Activated CD4-positive, alpha-beta T cell treated with anti-CD3 and anti-CD28 coated beads, Interleukin-2, amount 10 ng/mL, durations not matched to agents 24 days and 14 days (primary cell): ENCODE measurements around the gene GMDS. TPM values are rescaled to one million over a fixed set of nuclear protein-coding genes. Genes with fewer than 3 reads are reported as not detected.

Source experiments
- DNase-seq: peaks from one replicate; pipeline ENCODE4 v3.0.0; 2022
- H3K27ac Mint-ChIP-seq: one replicate; pipeline ENCODE4 v1.8.0; 2022; ENCODE audit warnings: mild to moderate bottlenecking, mixed read lengths
- H3K27me3 Mint-ChIP-seq: one replicate; pipeline ENCODE4 v1.8.0; 2022; ENCODE audit warnings: mixed read lengths
- H3K36me3 Mint-ChIP-seq: one replicate; pipeline ENCODE4 v1.8.0; 2022; ENCODE audit warnings: low read depth, mild to moderate bottlenecking, mixed read lengths
- H3K4me1 Mint-ChIP-seq: one replicate; pipeline ENCODE4 v1.8.0; 2021; ENCODE audit warnings: mixed read lengths
- H3K4me3 Mint-ChIP-seq: one replicate; pipeline ENCODE4 v1.8.0; 2022; ENCODE audit warnings: mild to moderate bottlenecking, moderate library complexity, mixed read lengths
- H3K9me3 Mint-ChIP-seq: one replicate; pipeline ENCODE4 v1.8.0; 2021; ENCODE audit warnings: mixed read lengths
- intact Hi-C: fragments of 100-400 bp; cut with micrococcal nuclease; formaldehyde crosslinking; loops from one replicate; pipeline ENCODE4 v1.15.1; 2023
- total RNA-seq: library from RNA; stranded (reverse); gene quantifications from 2 replicates; pipeline ENCODE4 v1.2.3, GENCODE V29; 2022

The GMDS gene
- total RNA-seq, 1 donor from 2014 or later: 47.4 TPM

- Mint-ChIP-seq H3K4me1 (peaks cover 29% of the 10 kb centered on the region), H3K4me3 (peak overlapping the region; percentile 36), H3K36me3 (no peaks in the 10 kb centered on the region), H3K9me3 (no peaks in the 10 kb centered on the region), H3K27me3 (no peaks in the 10 kb centered on the region), H3K27ac (no peak overlapping the region)
- peak; percentile 80 for DNase-seq
- intact Hi-C loops: loop anchor here (2.0 kb wide), 1 partner anchor 340 kb away; no protein-coding TSS in a partner anchor
Observed at GRCh38 chr6:1770435-1770843, 475.0 kb downstream of the GMDS start.

GRCh38 chr6:1767481-1768246 is 477.7 kb downstream of the GMDS start:
- H3K9me3 Mint-ChIP-seq: no peaks in the 10 kb centered on the region
- peaks cover 25% of the 10 kb centered on the region for H3K4me1 Mint-ChIP-seq
- intact Hi-C loops: no loop called here
- H3K27ac Mint-ChIP-seq: no peak overlapping the region
- no peaks in the 10 kb centered on the region for H3K27me3 Mint-ChIP-seq
- no peak overlapping the region for H3K4me3 Mint-ChIP-seq
- no peaks in the 10 kb centered on the region for H3K36me3 Mint-ChIP-seq
- DNase-seq: no peak

- H3K27ac Mint-ChIP-seq: no peak overlapping the region
- no peak for DNase-seq
- H3K4me1 Mint-ChIP-seq: peaks cover 22% of the 10 kb centered on the region
- H3K36me3 Mint-ChIP-seq: no peaks in the 10 kb centered on the region
- no peak overlapping the region for H3K4me3 Mint-ChIP-seq
- no peaks in the 10 kb centered on the region for H3K27me3 Mint-ChIP-seq
- intact Hi-C loops: no loop called here
- no peaks in the 10 kb centered on the region for H3K9me3 Mint-ChIP-seq
Observed at GRCh38 chr6:1766654-1767053, 478.8 kb downstream of the GMDS start.

GRCh38 chr6:1765160-1765903 is 480.1 kb downstream of the GMDS start:
- intact Hi-C loops: no loop called here
- H3K4me3 Mint-ChIP-seq: no peak overlapping the region
- H3K4me1 Mint-ChIP-seq: peaks cover 12% of the 10 kb centered on the region
- H3K27me3 Mint-ChIP-seq: no peaks in the 10 kb centered on the region
- no peak for DNase-seq
- H3K36me3 Mint-ChIP-seq: no peaks in the 10 kb centered on the region
- no peaks in the 10 kb centered on the region for H3K9me3 Mint-ChIP-seq
- H3K27ac Mint-ChIP-seq: no peak overlapping the region

GRCh38 chr6:1764397-1764987 is 480.9 kb downstream of the GMDS start:
- Mint-ChIP-seq H3K36me3 (no peaks in the 10 kb centered on the region), H3K9me3 (no peaks in the 10 kb centered on the region)
- no peak for DNase-seq

GRCh38 chr6:1763404-1763803 is 482.0 kb downstream of the GMDS start:
- H3K27ac Mint-ChIP-seq: no peak overlapping the region
- H3K27me3 Mint-ChIP-seq: no peaks in the 10 kb centered on the region
- intact Hi-C loops: no loop called here
- no peaks in the 10 kb centered on the region for H3K9me3 Mint-ChIP-seq
- H3K4me1 Mint-ChIP-seq: peaks cover 7% of the 10 kb centered on the region
- no peaks in the 10 kb centered on the region for H3K36me3 Mint-ChIP-seq
- no peak for DNase-seq
- H3K4me3 Mint-ChIP-seq: no peak overlapping the region

More at GRCh38 chr6:1764397-1764987, 480.9 kb downstream of the GMDS start:
- H3K27me3 Mint-ChIP-seq: no peaks in the 10 kb centered on the region
- H3K4me3 Mint-ChIP-seq: no peak overlapping the region
- peaks cover 7% of the 10 kb centered on the region for H3K4me1 Mint-ChIP-seq
- intact Hi-C loops: no loop called here
- H3K27ac Mint-ChIP-seq: no peak overlapping the region

- Mint-ChIP-seq H3K9me3 (no peaks in the 10 kb centered on the region), H3K4me3 (no peak overlapping the region), H3K4me1 (no peaks in the 10 kb centered on the region), H3K27me3 (no peaks in the 10 kb centered on the region), H3K27ac (no peak overlapping the region), H3K36me3 (no peaks in the 10 kb centered on the region)
- intact Hi-C loops: no loop called here
- DNase-seq: no peak
Observed at GRCh38 chr6:1762203-1762602, 483.2 kb downstream of the GMDS start.

GRCh38 chr6:1761477-1761877 is 483.9 kb downstream of the GMDS start:
- H3K4me1 Mint-ChIP-seq: no peaks in the 10 kb centered on the region
- H3K36me3 Mint-ChIP-seq: no peaks in the 10 kb centered on the region
- no peak for DNase-seq
- no peaks in the 10 kb centered on the region for H3K27me3 Mint-ChIP-seq
- no peak overlapping the region for H3K27ac Mint-ChIP-seq
- intact Hi-C loops: no loop called here
- no peaks in the 10 kb centered on the region for H3K9me3 Mint-ChIP-seq
- H3K4me3 Mint-ChIP-seq: no peak overlapping the region

- Mint-ChIP-seq H3K27ac (no peak overlapping the region), H3K4me3 (no peak overlapping the region), H3K36me3 (no peaks in the 10 kb centered on the region), H3K27me3 (no peaks in the 10 kb centered on the region), H3K9me3 (no peaks in the 10 kb centered on the region), H3K4me1 (no peaks in the 10 kb centered on the region)
- no peak for DNase-seq
- intact Hi-C loops: no loop called here
Observed at GRCh38 chr6:1760876-1761275, 484.5 kb downstream of the GMDS start.

GRCh38 chr6:1759870-1760269 is 485.5 kb downstream of the GMDS start:
- Mint-ChIP-seq H3K4me3 (no peak overlapping the region), H3K36me3 (no peaks in the 10 kb centered on the region), H3K4me1 (no peaks in the 10 kb centered on the region), H3K27me3 (no peaks in the 10 kb centered on the region), H3K27ac (no peak overlapping the region), H3K9me3 (no peaks in the 10 kb centered on the region)
- intact Hi-C loops: no loop called here
- no peak for DNase-seq

- Mint-ChIP-seq H3K27ac (no peak overlapping the region), H3K36me3 (no peaks in the 10 kb centered on the region), H3K4me3 (no peak overlapping the region), H3K4me1 (no peaks in the 10 kb centered on the region), H3K9me3 (peaks cover 5% of the 10 kb centered on the region), H3K27me3 (no peaks in the 10 kb centered on the region)
- intact Hi-C loops: no loop called here
- DNase-seq: no peak
Observed at GRCh38 chr6:1758076-1758679, 487.2 kb downstream of the GMDS start.

- Mint-ChIP-seq H3K27ac (no peak overlapping the region), H3K9me3 (peaks cover 12% of the 10 kb centered on the region), H3K27me3 (no peaks in the 10 kb centered on the region), H3K36me3 (no peaks in the 10 kb centered on the region), H3K4me1 (no peaks in the 10 kb centered on the region), H3K4me3 (no peak overlapping the region)
- intact Hi-C loops: no loop called here
- no peak for DNase-seq
Observed at GRCh38 chr6:1757131-1757530, 488.3 kb downstream of the GMDS start.

GRCh38 chr6:1756472-1757129 is 488.8 kb downstream of the GMDS start:
- Mint-ChIP-seq H3K4me1 (no peaks in the 10 kb centered on the region), H3K27ac (no peak overlapping the region), H3K9me3 (peaks cover 17% of the 10 kb centered on the region), H3K36me3 (no peaks in the 10 kb centered on the region), H3K4me3 (no peak overlapping the region), H3K27me3 (no peaks in the 10 kb centered on the region)
- intact Hi-C loops: no loop called here
- DNase-seq: no peak
